SKM-1 (cell line): ENCODE data around the gene RNF167.

Experiments used
- DNase-seq: peaks from one replicate; lab custom pipeline; 2025; ENCODE audit not compliant: unreplicated experiment; lab: John Stamatoyannopoulos, UW

RNF167 gene

GRCh38 chr17:4938688-4939545, 1.2 kb upstream of the RNF167 start:
- no peak for DNase-seq

- DNase-seq: no peak
These were observed 597 bp upstream of the RNF167 start for GRCh38 chr17:4939546-4939795.

GRCh38 chr17:4940555-4941318, 669 bp downstream of the RNF167 start:
- DNase-seq: no peak

- DNase-seq: no peak
These were observed 1.2 kb downstream of the RNF167 start for GRCh38 chr17:4941319-4941610.

GRCh38 chr17:4942760-4943508, 2.9 kb downstream of the RNF167 start:
- DNase-seq: no peak

GRCh38 chr17:4944163-4944553, 4.1 kb downstream of the RNF167 start:
- DNase-seq: no peak

- DNase-seq: no peak
These were observed 4.6 kb downstream of the RNF167 start for GRCh38 chr17:4944554-4945175.

- no peak for DNase-seq
These were observed 5.3 kb downstream of the RNF167 start for GRCh38 chr17:4945176-4945943.

- DNase-seq: no peak
These were observed 5.8 kb downstream of the RNF167 start for GRCh38 chr17:4945944-4946280.

- DNase-seq: no peak
These were observed 6.4 kb downstream of the RNF167 start for GRCh38 chr17:4946312-4946976.

- DNase-seq: no peak
These were observed 6.9 kb downstream of the RNF167 start for GRCh38 chr17:4947010-4947410.

GRCh38 chr17:4947411-4948165, 7.5 kb downstream of the RNF167 start:
- DNase-seq: no peak

GRCh38 chr17:4948166-4948930, 8.3 kb downstream of the RNF167 start, which contains the start of gene PFN1:
PFN1 (minus strand) TSS chr17:4948530; CDS start chr17:4948394, 136 bp downstream.
- peak; percentile 70 for DNase-seq

- no peak for DNase-seq
These were observed 8.9 kb downstream of the RNF167 start for GRCh38 chr17:4948931-4949320.

- no peak for DNase-seq
These were observed 9.4 kb downstream of the RNF167 start for GRCh38 chr17:4949321-4950074.

GRCh38 chr17:4950075-4950745, 10.1 kb downstream of the RNF167 start:
- no peak for DNase-seq

GRCh38 chr17:4950746-4951204, 10.7 kb downstream of the RNF167 start, which contains the start of gene ENO3:
ENO3 (plus strand) TSS chr17:4951119; CDS start chr17:4951830, 711 bp downstream.
- no peak for DNase-seq
